ENCODE data around the gene TCERG1L. TPM values are rescaled to one million over a fixed set of nuclear protein-coding genes. Genes with fewer than 3 reads are reported as not detected.

Gene TCERG1L
- total and polyA plus RNA-seq, 5 donors from 2014 or later, result not detected

- H3K27ac ChIP-seq (ENCODE audit: insufficient read depth, low read length, poor library complexity, severe bottlenecking), result no peak overlapping the region
- no peak for ATAC-seq (ENCODE audit: low read depth in 2 of 2)
Measured at GRCh38 chr10:131350660-131351059, 39.1 kb upstream of the TCERG1L start.

GRCh38 chr10:131350245-131350644 lies 38.7 kb upstream of the TCERG1L start:
- Mint-ChIP-seq H3K36me3 (no peaks in the 10 kb centered on the region), H3K9me3 (peaks cover 0 to 6% (median 2%) of the 10 kb centered on the region in 7 donors), H3K27ac (no peak overlapping the region), H3K4me1 (no peaks in the 10 kb centered on the region), H3K27me3 (no peaks in the 10 kb centered on the region), H3K4me3 (no peak overlapping the region)
- H3K9me3 ChIP-seq (ENCODE audit: control insufficient read depth in 2 of 2, low read length in 2 of 2), result peaks cover 0 to 2% of the 10 kb centered on the region in 2 experiments
- H3K4me1 ChIP-seq (ENCODE audit: control insufficient read depth, insufficient read depth, low read length, poor library complexity, severe bottlenecking), result no peaks in the 10 kb centered on the region
- H3K4me3 ChIP-seq (ENCODE audit: low read depth, low read length), result no peak overlapping the region
- no peaks in the 10 kb centered on the region for H3K27me3 ChIP-seq (ENCODE audit: control insufficient read depth, insufficient read depth, low read length)
- H3K27ac ChIP-seq (ENCODE audit: insufficient read depth, low read length, poor library complexity, severe bottlenecking), result no peak overlapping the region
- no peaks in the 10 kb centered on the region for H3K36me3 ChIP-seq (ENCODE audit: control insufficient read depth, insufficient read depth, low read length)
- DNase-seq (no peak), ATAC-seq (ENCODE audit: low read depth in 2 of 2) (no peak)

More at GRCh38 chr10:131350660-131351059, 39.1 kb upstream of the TCERG1L start:
- no peak for DNase-seq
- peaks cover 0 to 6% (median 2%) of the 10 kb centered on the region in 7 donors for H3K9me3 Mint-ChIP-seq
- H3K4me3 Mint-ChIP-seq, result no peak overlapping the region
- H3K27me3 ChIP-seq (ENCODE audit: control insufficient read depth, insufficient read depth, low read length), result no peaks in the 10 kb centered on the region
- no peaks in the 10 kb centered on the region for H3K4me1 Mint-ChIP-seq
- H3K4me1 ChIP-seq (ENCODE audit: control insufficient read depth, insufficient read depth, low read length, poor library complexity, severe bottlenecking), result no peaks in the 10 kb centered on the region
- H3K27ac Mint-ChIP-seq, result no peak overlapping the region
- H3K4me3 ChIP-seq (ENCODE audit: low read depth, low read length), result no peak overlapping the region
- H3K36me3 ChIP-seq (ENCODE audit: control insufficient read depth, insufficient read depth, low read length), result no peaks in the 10 kb centered on the region
- no peaks in the 10 kb centered on the region for H3K27me3 Mint-ChIP-seq
- H3K36me3 Mint-ChIP-seq, result no peaks in the 10 kb centered on the region
- peaks cover 0 to 2% of the 10 kb centered on the region in 2 experiments for H3K9me3 ChIP-seq (ENCODE audit: control insufficient read depth in 2 of 2, low read length in 2 of 2)

- Histone ChIP-seq H3K27ac (ENCODE audit: insufficient read depth, low read length, poor library complexity, severe bottlenecking) (no peak overlapping the region), H3K36me3 (ENCODE audit: control insufficient read depth, insufficient read depth, low read length) (no peaks in the 10 kb centered on the region), H3K9me3 (ENCODE audit: control insufficient read depth in 2 of 2, low read length in 2 of 2) (no peaks in the 10 kb centered on the region), H3K4me3 (ENCODE audit: low read depth, low read length) (no peak overlapping the region), H3K4me1 (ENCODE audit: control insufficient read depth, insufficient read depth, low read length, poor library complexity, severe bottlenecking) (no peaks in the 10 kb centered on the region), H3K27me3 (ENCODE audit: control insufficient read depth, insufficient read depth, low read length) (no peaks in the 10 kb centered on the region)
- no peak for DNase-seq
- no peak overlapping the region for H3K27ac Mint-ChIP-seq
- H3K27me3 Mint-ChIP-seq, result no peaks in the 10 kb centered on the region
- no peak overlapping the region for H3K4me3 Mint-ChIP-seq
- ATAC-seq (ENCODE audit: low read depth in 2 of 2), result no peak
- H3K36me3 Mint-ChIP-seq, result no peaks in the 10 kb centered on the region
- H3K4me1 Mint-ChIP-seq, result no peaks in the 10 kb centered on the region
- peaks cover 0 to 6% (median 0%) of the 10 kb centered on the region in 7 donors for H3K9me3 Mint-ChIP-seq
Measured at GRCh38 chr10:131346456-131346855, 34.9 kb upstream of the TCERG1L start.

- Mint-ChIP-seq H3K27me3 (no peaks in the 10 kb centered on the region), H3K9me3 (peaks cover 0 to 6% (median under 1%) of the 10 kb centered on the region in 7 donors)
- H3K4me3 ChIP-seq (ENCODE audit: low read depth, low read length), result no peak overlapping the region
Measured at GRCh38 chr10:131345691-131346090, 34.2 kb upstream of the TCERG1L start.

GRCh38 chr10:131344747-131345146 lies 33.2 kb upstream of the TCERG1L start:
- H3K9me3 Mint-ChIP-seq, result peaks cover 0 to 6% (median 3%) of the 10 kb centered on the region in 7 donors
- DNase-seq, result no peak
- no peaks in the 10 kb centered on the region for H3K27me3 Mint-ChIP-seq
- no peaks in the 10 kb centered on the region for H3K4me1 Mint-ChIP-seq
- no peak overlapping the region for H3K4me3 Mint-ChIP-seq
- Histone ChIP-seq H3K27ac (ENCODE audit: insufficient read depth, low read length, poor library complexity, severe bottlenecking) (no peak overlapping the region), H3K4me3 (ENCODE audit: low read depth, low read length) (no peak overlapping the region), H3K36me3 (ENCODE audit: control insufficient read depth, insufficient read depth, low read length) (no peaks in the 10 kb centered on the region), H3K27me3 (ENCODE audit: control insufficient read depth, insufficient read depth, low read length) (no peaks in the 10 kb centered on the region), H3K4me1 (ENCODE audit: control insufficient read depth, insufficient read depth, low read length, poor library complexity, severe bottlenecking) (no peaks in the 10 kb centered on the region), H3K9me3 (ENCODE audit: control insufficient read depth in 2 of 2, low read length in 2 of 2) (no peaks in the 10 kb centered on the region)
- no peaks in the 10 kb centered on the region for H3K36me3 Mint-ChIP-seq
- no peak overlapping the region for H3K27ac Mint-ChIP-seq
- no peak for ATAC-seq (ENCODE audit: low read depth in 2 of 2)

More at GRCh38 chr10:131345691-131346090, 34.2 kb upstream of the TCERG1L start:
- no peaks in the 10 kb centered on the region for H3K36me3 Mint-ChIP-seq
- Histone ChIP-seq H3K4me1 (ENCODE audit: control insufficient read depth, insufficient read depth, low read length, poor library complexity, severe bottlenecking) (no peaks in the 10 kb centered on the region), H3K9me3 (ENCODE audit: control insufficient read depth in 2 of 2, low read length in 2 of 2) (no peaks in the 10 kb centered on the region), H3K27me3 (ENCODE audit: control insufficient read depth, insufficient read depth, low read length) (no peaks in the 10 kb centered on the region), H3K36me3 (ENCODE audit: control insufficient read depth, insufficient read depth, low read length) (no peaks in the 10 kb centered on the region), H3K27ac (ENCODE audit: insufficient read depth, low read length, poor library complexity, severe bottlenecking) (no peak overlapping the region)
- ATAC-seq (ENCODE audit: low read depth in 2 of 2) (no peak), DNase-seq (no peak)
- H3K27ac Mint-ChIP-seq, result no peak overlapping the region
- no peaks in the 10 kb centered on the region for H3K4me1 Mint-ChIP-seq
- H3K4me3 Mint-ChIP-seq, result no peak overlapping the region

- no peaks in the 10 kb centered on the region for H3K4me1 ChIP-seq (ENCODE audit: control insufficient read depth, insufficient read depth, low read length, poor library complexity, severe bottlenecking)
- H3K27me3 ChIP-seq (ENCODE audit: control insufficient read depth, insufficient read depth, low read length), result no peaks in the 10 kb centered on the region
- H3K9me3 Mint-ChIP-seq, result peaks cover 0 to 14% (median 3%) of the 10 kb centered on the region in 7 donors
- H3K4me3 ChIP-seq (ENCODE audit: low read depth, low read length), result no peak overlapping the region
- no peaks in the 10 kb centered on the region for H3K36me3 Mint-ChIP-seq
- no peaks in the 10 kb centered on the region for H3K36me3 ChIP-seq (ENCODE audit: control insufficient read depth, insufficient read depth, low read length)
- DNase-seq (no peak), ATAC-seq (ENCODE audit: low read depth in 2 of 2) (no peak)
- no peaks in the 10 kb centered on the region for H3K4me1 Mint-ChIP-seq
- H3K27me3 Mint-ChIP-seq, result no peaks in the 10 kb centered on the region
- H3K27ac Mint-ChIP-seq, result no peak overlapping the region
- H3K9me3 ChIP-seq (ENCODE audit: control insufficient read depth in 2 of 2, low read length in 2 of 2), result no peaks in the 10 kb centered on the region
- H3K4me3 Mint-ChIP-seq, result no peak overlapping the region
- H3K27ac ChIP-seq (ENCODE audit: insufficient read depth, low read length, poor library complexity, severe bottlenecking), result no peak overlapping the region
Measured at GRCh38 chr10:131337741-131338140, 26.2 kb upstream of the TCERG1L start.

GRCh38 chr10:131332821-131333220 lies 21.3 kb upstream of the TCERG1L start:
- Histone ChIP-seq H3K27me3 (ENCODE audit: control insufficient read depth, insufficient read depth, low read length) (no peaks in the 10 kb centered on the region), H3K4me1 (ENCODE audit: control insufficient read depth, insufficient read depth, low read length, poor library complexity, severe bottlenecking) (no peaks in the 10 kb centered on the region), H3K4me3 (ENCODE audit: low read depth, low read length) (no peak overlapping the region), H3K27ac (ENCODE audit: insufficient read depth, low read length, poor library complexity, severe bottlenecking) (no peak overlapping the region), H3K36me3 (ENCODE audit: control insufficient read depth, insufficient read depth, low read length) (no peaks in the 10 kb centered on the region), H3K9me3 (ENCODE audit: control insufficient read depth in 2 of 2, low read length in 2 of 2) (no peaks in the 10 kb centered on the region)
- no peak for ATAC-seq (ENCODE audit: low read depth in 2 of 2)
- Mint-ChIP-seq H3K27me3 (peaks cover 5% of the 10 kb centered on the region), H3K4me1 (no peaks in the 10 kb centered on the region), H3K27ac (no peak overlapping the region), H3K4me3 (no peak overlapping the region), H3K36me3 (no peaks in the 10 kb centered on the region), H3K9me3 (peaks cover 0 to 16% (median under 1%) of the 10 kb centered on the region in 7 donors)
- DNase-seq, result no peak

GRCh38 chr10:131323880-131324279 lies 12.4 kb upstream of the TCERG1L start:
- H3K9me3 ChIP-seq (ENCODE audit: control insufficient read depth in 2 of 2, low read length in 2 of 2), result no peaks in the 10 kb centered on the region
- H3K27me3 ChIP-seq (ENCODE audit: control insufficient read depth, insufficient read depth, low read length), result no peaks in the 10 kb centered on the region
- H3K4me1 ChIP-seq (ENCODE audit: control insufficient read depth, insufficient read depth, low read length, poor library complexity, severe bottlenecking), result no peaks in the 10 kb centered on the region
- no peaks in the 10 kb centered on the region for H3K4me1 Mint-ChIP-seq
- H3K27me3 Mint-ChIP-seq, result no peaks in the 10 kb centered on the region
- no peaks in the 10 kb centered on the region for H3K36me3 ChIP-seq (ENCODE audit: control insufficient read depth, insufficient read depth, low read length)
- H3K36me3 Mint-ChIP-seq, result no peaks in the 10 kb centered on the region
- H3K4me3 Mint-ChIP-seq, result no peak overlapping the region
- H3K27ac ChIP-seq (ENCODE audit: insufficient read depth, low read length, poor library complexity, severe bottlenecking), result no peak overlapping the region
- no peak overlapping the region for H3K27ac Mint-ChIP-seq
- DNase-seq (no peak), ATAC-seq (ENCODE audit: low read depth in 2 of 2) (no peak)
- no peak overlapping the region for H3K4me3 ChIP-seq (ENCODE audit: low read depth, low read length)
- peaks cover 0 to 5% (median 0%) of the 10 kb centered on the region in 7 donors for H3K9me3 Mint-ChIP-seq
